NK-92 (cell line): ENCODE measurements around the gene SCAF1.

Experiments
- DNase-seq: peaks from one replicate; lab custom pipeline; 2025; ENCODE audit not compliant: unreplicated experiment; lab: John Stamatoyannopoulos, UW

SCAF1 gene

GRCh38 chr19:49704888-49705642 is 63.1 kb downstream of the SCAF1 start:
- no peak for DNase-seq

GRCh38 chr19:49705919-49706318 is 63.9 kb downstream of the SCAF1 start:
- DNase-seq, result no peak
